GM21515 (cell line): ENCODE data around the gene CFAP77.

ENCODE experiments used
- ATAC-seq: cut with Tn5 transposase; IDR thresholded peaks from one replicate; pipeline ENCODE4 v1.9.1; 2021; ENCODE audit not compliant: unreplicated experiment

The CFAP77 gene

GRCh38 chr9:132407196-132407595, 2.8 kb upstream of the CFAP77 start:
- ATAC-seq: no peak

GRCh38 chr9:132408521-132408920, 1.5 kb upstream of the CFAP77 start:
- no peak for ATAC-seq

GRCh38 chr9:132410642-132411041, 631 bp downstream of the CFAP77 start:
- no peak for ATAC-seq

GRCh38 chr9:132411091-132411508, 1.1 kb downstream of the CFAP77 start:
- ATAC-seq: no peak

GRCh38 chr9:132412089-132412488, 2.1 kb downstream of the CFAP77 start:
- no peak for ATAC-seq

- ATAC-seq: no peak
These were observed 3.9 kb downstream of the CFAP77 start for GRCh38 chr9:132413926-132414325.

- ATAC-seq: no peak
These were observed 4.7 kb downstream of the CFAP77 start for GRCh38 chr9:132414731-132415130.

GRCh38 chr9:132415181-132415580, 5.2 kb downstream of the CFAP77 start:
- ATAC-seq: no peak

- no peak for ATAC-seq
These were observed 8.8 kb downstream of the CFAP77 start for GRCh38 chr9:132418726-132419363.

- no peak for ATAC-seq
These were observed 12.6 kb downstream of the CFAP77 start for GRCh38 chr9:132422574-132422973.

GRCh38 chr9:132423503-132423902, 13.5 kb downstream of the CFAP77 start:
- no peak for ATAC-seq

GRCh38 chr9:132424857-132425674, 15.1 kb downstream of the CFAP77 start:
- ATAC-seq: no peak

- no peak for ATAC-seq
These were observed 15.7 kb downstream of the CFAP77 start for GRCh38 chr9:132425675-132426062.

- ATAC-seq: no peak
These were observed 16.8 kb downstream of the CFAP77 start for GRCh38 chr9:132426639-132427414.

GRCh38 chr9:132430998-132431397, 21.0 kb downstream of the CFAP77 start:
- ATAC-seq: no peak

- no peak for ATAC-seq
These were observed 24.9 kb downstream of the CFAP77 start for GRCh38 chr9:132434881-132435280.

- ATAC-seq: no peak
These were observed 29.1 kb downstream of the CFAP77 start for GRCh38 chr9:132439153-132439552.

GRCh38 chr9:132440735-132441134, 30.7 kb downstream of the CFAP77 start:
- no peak for ATAC-seq

- ATAC-seq: no peak
These were observed 31.4 kb downstream of the CFAP77 start for GRCh38 chr9:132441404-132441803.

- ATAC-seq: no peak
These were observed 34.1 kb downstream of the CFAP77 start for GRCh38 chr9:132443951-132444607.

GRCh38 chr9:132446887-132447286, 36.9 kb downstream of the CFAP77 start:
- no peak for ATAC-seq
